ENCODE data around the gene SETBP1.

DNA sequence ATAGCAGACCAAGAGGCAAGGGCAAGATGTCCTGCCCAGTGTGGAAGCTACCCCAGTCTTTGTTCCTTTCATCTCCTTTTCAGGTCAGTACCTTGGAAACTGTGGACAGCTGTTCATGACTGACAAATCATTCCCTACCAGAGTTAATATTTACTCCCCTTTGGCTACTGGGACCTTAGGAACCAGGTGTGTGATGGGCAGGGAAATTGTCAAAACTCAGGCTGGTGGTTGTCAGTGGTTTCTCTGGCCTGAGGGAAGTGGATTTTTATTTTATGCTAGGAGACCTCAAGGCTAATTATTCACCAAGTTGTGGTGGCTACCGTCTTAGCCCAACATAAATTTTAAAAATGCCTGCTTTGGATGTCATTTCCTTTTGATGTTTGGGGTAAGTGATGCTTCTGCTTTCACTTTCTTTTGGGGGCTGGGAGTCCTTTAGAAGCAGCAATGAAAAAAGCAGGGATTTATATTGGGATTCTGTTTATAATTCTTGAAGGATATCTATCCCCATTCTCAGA, 119.3 kb downstream of the SETBP1 start:
- TF ChIP-seq, protein P1, sequence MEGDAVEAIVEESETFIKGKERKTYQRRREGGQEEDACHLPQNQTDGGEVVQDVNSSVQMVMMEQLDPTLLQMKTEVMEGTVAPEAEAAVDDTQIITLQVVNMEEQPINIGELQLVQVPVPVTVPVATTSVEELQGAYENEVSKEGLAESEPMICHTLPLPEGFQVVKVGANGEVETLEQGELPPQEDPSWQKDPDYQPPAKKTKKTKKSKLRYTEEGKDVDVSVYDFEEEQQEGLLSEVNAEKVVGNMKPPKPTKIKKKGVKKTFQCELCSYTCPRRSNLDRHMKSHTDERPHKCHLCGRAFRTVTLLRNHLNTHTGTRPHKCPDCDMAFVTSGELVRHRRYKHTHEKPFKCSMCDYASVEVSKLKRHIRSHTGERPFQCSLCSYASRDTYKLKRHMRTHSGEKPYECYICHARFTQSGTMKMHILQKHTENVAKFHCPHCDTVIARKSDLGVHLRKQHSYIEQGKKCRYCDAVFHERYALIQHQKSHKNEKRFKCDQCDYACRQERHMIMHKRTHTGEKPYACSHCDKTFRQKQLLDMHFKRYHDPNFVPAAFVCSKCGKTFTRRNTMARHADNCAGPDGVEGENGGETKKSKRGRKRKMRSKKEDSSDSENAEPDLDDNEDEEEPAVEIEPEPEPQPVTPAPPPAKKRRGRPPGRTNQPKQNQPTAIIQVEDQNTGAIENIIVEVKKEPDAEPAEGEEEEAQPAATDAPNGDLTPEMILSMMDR (IDR thresholded peaks at IDR 0.05; ENCODE audit: low read length) = no peak
- no peak for TF ChIP-seq EZH2 (IDR thresholded peaks at IDR 0.05; ENCODE audit: borderline replicate concordance, low read length)
